Stimulated activated CD8-positive, alpha-beta memory T cell treated with anti-CD3 and anti-CD28 coated beads, Interleukin-15, amount 100 ng/mL, for 48 hours (primary cell): ENCODE data around the gene MYL2.

ENCODE experiments used
- DNase-seq, 2 donors: peaks; one replicate each; pipeline ENCODE4 v3.0.0-alpha.2; 2020; ENCODE audit warnings: low read depth in 2 of 2

The MYL2 gene

GRCh38 chr12:110896559-110896958, 23.8 kb downstream of the MYL2 start:
- no peak for DNase-seq

DNA sequence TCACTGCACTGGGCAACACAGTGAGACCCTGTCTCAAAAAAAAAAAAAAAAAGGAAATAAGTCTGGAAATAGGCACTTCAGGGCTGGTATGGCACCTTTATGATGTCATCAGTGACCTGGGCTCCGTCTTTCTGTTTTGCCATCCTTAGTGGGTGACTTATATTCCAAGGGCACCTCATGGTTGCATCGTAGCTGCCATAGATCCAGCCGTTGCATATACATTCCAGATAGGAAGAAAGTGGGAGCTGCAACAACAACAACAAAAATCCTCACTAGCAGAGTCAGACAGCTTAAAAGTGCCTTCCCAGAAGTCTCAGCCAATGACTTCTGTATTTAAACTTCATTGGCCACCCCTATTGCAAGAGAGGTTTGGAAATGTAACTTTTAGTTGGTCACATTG, 26.4 kb downstream of the MYL2 start:
- no peak for DNase-seq

- no peak for DNase-seq
Measured at GRCh38 chr12:110889361-110889760, 31.0 kb downstream of the MYL2 start.

GRCh38 chr12:110888256-110888991, 32.0 kb downstream of the MYL2 start:
- DNase-seq = no peak

DNA sequence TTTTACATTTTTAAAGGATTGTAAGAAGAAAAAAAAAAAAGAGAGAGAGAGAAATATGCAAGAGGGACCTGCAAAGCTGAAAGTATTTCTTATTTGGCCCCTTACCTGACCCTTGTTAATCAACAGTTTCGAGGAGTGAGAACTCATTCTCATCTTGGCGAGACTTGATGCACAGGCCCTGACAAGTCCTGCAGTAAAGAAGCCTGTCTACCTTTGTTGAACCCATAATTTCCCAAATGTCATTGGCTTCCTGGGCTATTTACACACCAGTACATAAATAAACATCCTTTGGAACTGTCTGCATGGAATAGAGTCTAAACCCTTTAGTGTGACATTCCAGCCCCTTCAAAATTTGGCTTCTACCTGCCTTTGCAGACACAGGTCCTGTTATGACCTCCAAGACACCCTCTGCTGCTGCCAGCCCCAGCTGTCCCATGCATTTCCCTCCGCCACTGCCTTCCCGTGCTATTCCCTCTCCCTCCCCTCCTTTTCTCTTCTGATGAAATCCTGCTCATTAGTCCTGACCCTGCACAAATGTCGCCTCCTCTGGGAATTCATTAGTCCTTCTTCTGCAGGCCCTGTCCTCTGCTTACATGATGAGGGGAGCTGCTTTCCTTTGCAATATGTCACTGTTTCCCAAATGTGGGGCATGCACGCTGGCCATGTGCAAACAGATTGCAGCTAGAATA, 35.1 kb downstream of the MYL2 start:
- DNase-seq = no peak

DNA sequence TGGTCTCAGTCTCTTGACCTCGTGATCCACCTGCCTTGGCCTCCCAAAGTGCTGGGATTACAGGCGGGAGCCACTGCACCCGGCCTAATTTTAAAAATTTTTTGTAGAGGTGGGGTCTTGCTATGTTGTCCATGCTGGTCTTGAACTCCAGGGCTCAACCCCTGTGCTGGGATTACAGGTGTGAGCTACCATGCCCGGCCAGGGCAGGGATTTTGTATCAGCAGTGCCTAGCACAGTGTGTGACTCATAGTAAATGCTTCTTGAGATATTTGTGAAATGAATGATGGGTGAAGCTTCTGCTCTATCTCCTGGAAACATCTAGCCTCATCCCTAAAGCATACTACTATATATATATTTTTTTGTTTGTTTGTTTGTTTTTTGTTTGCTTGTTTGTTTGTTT, 37.1 kb downstream of the MYL2 start:
- no peak for DNase-seq

DNA sequence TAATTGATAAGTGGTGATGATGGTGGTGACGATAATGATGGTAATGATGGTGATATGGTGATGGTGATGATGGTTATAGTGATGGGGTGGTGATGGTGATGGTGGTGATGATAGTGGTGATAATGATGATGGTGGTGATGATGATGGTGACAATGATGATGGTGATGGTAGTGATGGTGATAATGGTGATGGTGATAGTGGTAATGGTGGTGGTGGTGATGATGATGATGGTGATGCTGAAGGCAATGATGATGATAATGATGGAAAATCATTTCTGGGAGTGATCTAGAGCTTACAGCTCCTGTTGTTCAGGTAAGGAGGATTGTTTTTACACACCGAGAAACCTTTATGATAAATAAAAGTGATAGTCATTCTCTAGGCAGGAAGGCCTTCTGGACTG, 39.7 kb downstream of the MYL2 start:
- DNase-seq = no peak

GRCh38 chr12:110874781-110875180, 45.6 kb downstream of the MYL2 start:
- no peak for DNase-seq

- DNase-seq = no peak
Measured at GRCh38 chr12:110874351-110874750, 46.0 kb downstream of the MYL2 start.

DNA sequence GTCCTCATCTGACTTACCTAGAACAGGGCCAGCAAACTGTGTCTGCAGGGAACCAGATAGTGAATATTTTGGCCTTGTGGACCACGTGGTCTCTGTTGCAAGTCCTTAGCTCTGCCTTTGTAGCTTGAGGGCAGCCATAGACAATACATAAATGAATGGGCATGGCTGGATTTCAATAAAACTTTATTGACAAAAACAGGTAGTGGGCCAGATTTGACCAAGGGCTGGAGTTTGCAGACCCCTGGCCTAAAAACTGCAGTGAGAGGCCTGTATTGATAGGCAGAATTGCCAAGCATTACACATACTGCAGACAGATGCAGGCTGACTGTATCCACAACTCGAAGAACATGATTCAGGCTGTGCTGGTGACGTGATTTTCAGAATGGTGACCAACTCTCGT, 48.3 kb downstream of the MYL2 start:
- DNase-seq = no peak

DNA sequence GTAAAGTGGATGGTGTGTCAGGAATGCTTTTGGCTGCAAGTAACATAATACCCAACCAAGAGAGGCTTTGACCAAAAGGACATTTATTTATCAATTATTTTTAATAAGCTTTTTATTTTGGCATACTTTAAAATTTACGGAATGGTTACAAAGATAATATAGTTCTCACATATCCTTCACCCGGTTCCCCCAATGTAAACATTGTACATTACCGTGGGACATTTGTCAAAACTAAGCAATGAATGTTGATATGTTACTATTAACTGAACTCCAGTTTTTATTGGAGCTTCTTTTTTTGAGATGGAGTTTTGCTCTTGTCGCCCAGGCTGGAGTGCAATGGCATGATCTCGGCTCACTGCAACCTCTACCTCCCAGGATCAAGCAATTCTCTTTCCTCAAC, 50.6 kb downstream of the MYL2 start:
- DNase-seq = no peak

DNA sequence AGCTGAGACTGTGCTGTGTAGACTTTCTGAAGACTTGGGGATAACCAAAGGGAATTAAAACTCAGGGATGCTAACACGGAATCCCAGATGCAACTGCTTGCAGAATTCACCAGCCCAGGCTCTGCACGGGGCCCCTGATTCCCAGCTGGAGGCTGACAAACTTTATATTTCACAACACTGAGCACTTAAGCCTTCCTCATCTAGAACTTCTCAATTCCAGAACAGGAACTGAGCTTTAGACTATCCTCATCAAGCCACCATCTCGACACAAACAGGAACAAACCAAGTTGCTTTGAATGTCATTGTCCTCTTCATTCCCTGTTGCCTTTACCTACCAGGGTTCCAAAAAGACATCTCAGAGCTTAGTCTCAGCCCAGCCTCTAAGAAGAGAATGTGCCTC, 51.4 kb downstream of the MYL2 start:
- DNase-seq = no peak

GRCh38 chr12:110865521-110865920, 54.9 kb downstream of the MYL2 start:
- no peak for DNase-seq

DNA sequence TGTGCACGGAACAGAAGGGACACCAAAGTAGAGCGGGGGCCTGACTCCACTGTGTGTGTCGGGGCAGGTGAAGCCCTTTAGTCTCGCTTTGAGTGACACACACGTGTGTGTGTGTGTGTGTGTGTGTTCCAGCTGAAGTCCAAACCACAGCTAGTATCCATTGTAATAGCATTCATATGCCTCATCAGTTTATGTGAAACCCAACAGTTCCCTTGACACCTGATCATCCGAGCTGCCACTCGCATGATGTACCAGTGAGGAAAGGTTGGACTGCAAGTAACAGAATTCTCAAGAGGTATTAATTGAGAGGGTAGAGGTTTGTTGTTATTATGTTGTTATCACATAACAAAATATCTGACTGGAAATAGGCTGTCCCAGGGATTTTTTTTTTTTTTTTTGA, 57.2 kb downstream of the MYL2 start:
- no peak for DNase-seq

DNA sequence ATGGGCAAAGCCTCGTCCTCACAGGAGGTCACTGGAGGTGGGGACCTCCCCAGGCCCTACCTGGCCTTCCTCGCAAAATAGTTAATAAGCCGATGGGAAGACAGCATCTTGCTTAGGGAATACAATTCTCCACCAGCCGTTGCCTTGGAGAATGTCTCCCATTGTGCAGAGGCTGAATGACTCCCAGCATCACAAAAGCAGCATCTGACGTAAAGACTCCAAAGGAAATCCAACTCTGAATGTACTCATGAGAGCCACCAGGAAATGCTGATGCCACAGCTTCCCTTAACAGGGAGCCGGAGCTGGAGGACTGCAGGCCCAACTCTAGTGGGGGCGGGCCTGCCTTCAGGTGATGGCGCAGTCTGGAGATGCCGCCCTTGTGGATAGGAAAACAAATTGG, 58.0 kb downstream of the MYL2 start:
- DNase-seq = no peak

DNA sequence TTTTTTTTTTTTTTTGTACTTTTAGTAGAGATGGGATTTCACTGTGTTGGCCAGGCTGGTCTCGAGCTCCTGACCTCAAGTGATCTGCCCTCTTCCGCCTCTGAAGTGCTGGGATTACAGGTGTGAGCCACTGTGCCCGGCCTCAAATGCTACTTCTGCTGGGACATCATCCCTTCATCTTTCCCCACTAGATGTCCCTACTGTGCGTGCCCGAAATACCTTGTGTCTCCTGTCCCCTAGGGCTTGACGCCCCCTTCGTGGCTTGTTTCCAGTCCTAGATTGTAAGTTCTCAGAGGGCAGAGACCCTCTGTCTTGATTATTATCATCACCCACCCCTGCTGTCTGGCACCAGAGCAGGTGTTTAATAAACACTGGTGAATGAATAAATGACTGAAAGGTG, 58.6 kb downstream of the MYL2 start:
- DNase-seq = no peak
